OCI-LY1 (cell line): ENCODE results near the gene FZR1.
"Not testable (repeated sequence)": the region's sequence is repeated elsewhere in the genome, so short reads cannot be mapped to it uniquely, and the experiment has no call there.

Source experiments
- H2AFZ ChIP-seq: fragments of 200-600 bp; sonication (generic), shearing (Covaris generic); 2 replicates; pipeline ENCODE4 v1.6.0; 2014; ENCODE audit warnings: antibody characterized with exemption, mild to moderate bottlenecking, low read length
- H3F3A ChIP-seq: fragments of 200-600 bp; sonication (generic), shearing (Covaris generic); 2 replicates; pipeline ENCODE4 v1.6.0; 2014; ENCODE audit warnings: mild to moderate bottlenecking, antibody characterized with exemption, low read length, moderate library complexity; ENCODE audit not compliant: insufficient read depth
- H3K27ac ChIP-seq: fragments of 200-600 bp; sonication (generic); 2 replicates; pipeline ENCODE4 v1.5.1; 2014; ENCODE audit warnings: low read length, mixed run types, mild to moderate bottlenecking, low read depth; ENCODE audit not compliant: poor library complexity, severe bottlenecking
- H3K27me3 ChIP-seq: fragments of 200-600 bp; sonication (generic); 2 replicates; pipeline ENCODE4 v1.6.0; 2014; ENCODE audit warnings: antibody characterized with exemption, mild to moderate bottlenecking, low read length, moderate library complexity; ENCODE audit not compliant: insufficient read depth
- H3K36me3 ChIP-seq: fragments of 200-600 bp; sonication (generic); 2 replicates; pipeline ENCODE4 v1.6.1; 2014; ENCODE audit warnings: mild to moderate bottlenecking, antibody characterized with exemption, low read length, moderate library complexity, mixed read lengths; ENCODE audit not compliant: insufficient read depth
- H3K4me1 ChIP-seq: fragments of 200-600 bp; sonication (generic); 2 replicates; pipeline ENCODE4 v1.5.1; 2014; ENCODE audit warnings: mild to moderate bottlenecking, low read length, moderate library complexity; ENCODE audit not compliant: insufficient read depth, severe bottlenecking
- H3K4me2 ChIP-seq: fragments of 200-600 bp; sonication (generic), shearing (Covaris generic); 2 replicates; pipeline ENCODE4 v1.6.1; 2014; ENCODE audit warnings: low read length
- H3K4me3 ChIP-seq: fragments of 200-600 bp; sonication (generic); 2 replicates; pipeline ENCODE4 v1.5.1; 2014; ENCODE audit warnings: low read length, low read depth, mild to moderate bottlenecking, mixed read lengths; ENCODE audit not compliant: poor library complexity, severe bottlenecking
- H3K79me2 ChIP-seq: fragments of 200-600 bp; shearing (Covaris generic); 2 replicates; pipeline ENCODE4 v1.6.1; 2016; ENCODE audit warnings: mixed run types, low read length, mixed read lengths; ENCODE audit not compliant: insufficient read depth
- H3K9ac ChIP-seq: fragments of 200-600 bp; sonication (generic), shearing (Covaris generic); 2 replicates; pipeline ENCODE4 v1.6.1; 2014; ENCODE audit warnings: mild to moderate bottlenecking, low read length, mixed read lengths
- H3K9me2 ChIP-seq: fragments of 200-600 bp; sonication (generic), shearing (Covaris generic); 2 replicates; pipeline ENCODE4 v1.6.1; 2014; ENCODE audit warnings: low read depth, mild to moderate bottlenecking, low read length, mixed read lengths
- H3K9me3 ChIP-seq: fragments of 200-600 bp; shearing (Covaris generic); 2 replicates; pipeline ENCODE4 v1.6.1; 2014; ENCODE audit warnings: low read length, mixed read lengths
- H4K20me1 ChIP-seq: fragments of 200-600 bp; sonication (generic), shearing (Covaris generic); 2 replicates; pipeline ENCODE4 v1.6.0; 2016; ENCODE audit warnings: mild to moderate bottlenecking, low read length; ENCODE audit not compliant: insufficient read depth
- EZH2 ChIP-seq: fragments of 200-600 bp; sonication (generic), shearing (Covaris generic); IDR thresholded peaks from 2 replicates; pipeline ENCODE4 v1.8.0; 2017; ENCODE audit warnings: borderline replicate concordance, mixed run types, mild to moderate bottlenecking, antibody characterized with exemption, low read length, moderate library complexity, mixed read lengths
- TF ChIP-seq, protein P1 (sequence below): fragments of 200-600 bp; sonication (generic), shearing (Covaris generic); IDR thresholded peaks from 2 replicates; pipeline ENCODE4 v1.5.1; 2017; ENCODE audit warnings: mild to moderate bottlenecking, antibody characterized with exemption, low read length, moderate library complexity, mixed read lengths

The FZR1 gene

DNA sequence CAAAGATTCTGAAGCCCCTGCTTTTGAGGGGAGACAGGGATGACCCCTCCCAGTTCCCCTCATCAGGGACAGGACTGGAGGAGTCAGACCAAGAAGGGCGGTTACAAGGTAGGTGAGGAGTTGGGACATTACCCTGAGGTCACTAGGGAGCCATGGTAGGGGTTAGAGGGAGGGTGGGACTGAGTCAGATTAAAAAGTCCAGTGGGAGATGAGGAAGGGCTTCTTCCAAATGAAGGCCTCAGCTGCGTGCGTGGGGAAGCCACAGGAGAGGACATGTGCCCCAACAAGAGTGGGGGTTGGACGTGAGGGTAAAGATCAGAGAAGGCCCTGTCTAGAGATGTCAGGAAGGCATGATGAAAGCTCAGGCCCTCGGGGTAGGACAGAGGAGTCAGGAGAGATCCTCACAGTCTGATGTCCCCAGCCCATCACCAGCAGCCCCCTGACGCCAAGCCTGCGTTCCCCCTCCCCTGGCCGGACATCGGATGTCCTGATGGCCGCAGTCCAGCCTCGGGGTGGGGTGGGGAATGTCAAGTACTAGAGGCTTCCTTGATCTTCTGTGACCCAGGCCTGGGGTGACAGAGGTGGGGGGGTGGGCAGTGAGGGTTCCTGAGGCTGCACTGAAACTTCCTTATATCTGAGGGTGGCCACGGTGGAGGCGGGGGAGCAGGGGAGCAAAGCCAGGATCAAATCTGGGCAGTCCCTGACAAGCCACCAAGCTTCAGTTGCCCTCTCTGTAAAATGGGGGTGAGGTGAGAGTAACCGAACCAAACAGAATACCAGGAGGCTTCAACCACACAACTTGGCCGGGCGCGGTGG, 57.8 kb downstream of the FZR1 start:
- Histone ChIP-seq H3K9me3 (no peaks in the 10 kb centered on the region), H3K36me3 (no peaks in the 10 kb centered on the region), H3K9ac (no peak overlapping the region), H3K4me2 (no peak overlapping the region), H3K27me3 (peaks cover 4% of the 10 kb centered on the region; the same call in 1 of the 2 replicates), H2AFZ (no peak overlapping the region), H3K4me1 (no peaks in the 10 kb centered on the region), H3K27ac (no peak overlapping the region), H3F3A (no peaks in the 10 kb centered on the region), H3K9me2 (no peaks in the 10 kb centered on the region), H3K79me2 (no peaks in the 10 kb centered on the region), H4K20me1 (no peaks in the 10 kb centered on the region), H3K4me3 (no peak overlapping the region)
- TF ChIP-seq EZH2 = no peak
- TF ChIP-seq, protein P1, sequence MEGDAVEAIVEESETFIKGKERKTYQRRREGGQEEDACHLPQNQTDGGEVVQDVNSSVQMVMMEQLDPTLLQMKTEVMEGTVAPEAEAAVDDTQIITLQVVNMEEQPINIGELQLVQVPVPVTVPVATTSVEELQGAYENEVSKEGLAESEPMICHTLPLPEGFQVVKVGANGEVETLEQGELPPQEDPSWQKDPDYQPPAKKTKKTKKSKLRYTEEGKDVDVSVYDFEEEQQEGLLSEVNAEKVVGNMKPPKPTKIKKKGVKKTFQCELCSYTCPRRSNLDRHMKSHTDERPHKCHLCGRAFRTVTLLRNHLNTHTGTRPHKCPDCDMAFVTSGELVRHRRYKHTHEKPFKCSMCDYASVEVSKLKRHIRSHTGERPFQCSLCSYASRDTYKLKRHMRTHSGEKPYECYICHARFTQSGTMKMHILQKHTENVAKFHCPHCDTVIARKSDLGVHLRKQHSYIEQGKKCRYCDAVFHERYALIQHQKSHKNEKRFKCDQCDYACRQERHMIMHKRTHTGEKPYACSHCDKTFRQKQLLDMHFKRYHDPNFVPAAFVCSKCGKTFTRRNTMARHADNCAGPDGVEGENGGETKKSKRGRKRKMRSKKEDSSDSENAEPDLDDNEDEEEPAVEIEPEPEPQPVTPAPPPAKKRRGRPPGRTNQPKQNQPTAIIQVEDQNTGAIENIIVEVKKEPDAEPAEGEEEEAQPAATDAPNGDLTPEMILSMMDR = no peak

DNA sequence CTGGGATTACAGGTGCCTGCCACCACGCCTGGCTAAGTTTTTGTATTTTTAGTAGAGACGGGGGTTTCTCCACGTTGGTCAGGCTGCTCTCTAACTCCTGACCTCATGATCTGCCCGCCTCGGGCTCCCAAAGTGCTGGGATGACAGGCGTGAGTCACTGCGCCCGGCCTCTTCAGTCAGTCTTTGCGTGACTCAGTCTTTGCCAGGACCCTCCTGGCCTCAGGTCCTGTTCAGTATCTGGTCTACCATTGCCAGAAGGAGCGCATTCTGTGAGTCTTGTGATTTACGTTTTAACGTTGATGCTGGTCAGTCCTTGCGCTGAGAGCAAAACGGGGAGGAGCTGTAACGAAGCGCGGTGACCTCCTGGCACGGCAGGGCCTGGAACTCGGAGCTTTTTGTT, 59.0 kb downstream of the FZR1 start:
- H3K36me3 ChIP-seq = no peaks in the 10 kb centered on the region
- H3K4me2 ChIP-seq = no peak overlapping the region

DNA sequence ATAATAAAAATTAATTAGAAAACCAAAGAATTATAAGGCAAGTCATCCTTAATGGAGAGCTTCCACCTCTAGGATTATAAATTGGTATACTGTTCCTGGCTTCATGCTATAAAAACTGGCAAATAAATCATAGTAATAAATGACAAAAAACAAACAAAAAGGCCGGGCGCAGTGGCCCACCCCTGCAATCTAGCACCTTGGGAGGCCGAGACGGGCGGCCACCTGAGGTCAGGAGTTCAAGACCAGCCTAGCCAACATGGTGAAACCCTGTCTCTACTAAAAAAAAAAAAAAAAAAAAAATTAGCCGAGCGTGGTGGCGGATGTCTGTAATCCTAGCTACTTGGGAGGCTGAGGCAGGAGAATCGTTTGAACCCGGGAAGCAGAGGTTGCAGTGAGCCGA, 63.9 kb downstream of the FZR1 start:
- H3K79me2 ChIP-seq, H3F3A ChIP-seq, H3K9me3 ChIP-seq, H3K4me3 ChIP-seq, H3K9ac ChIP-seq, H4K20me1 ChIP-seq, H3K36me3 ChIP-seq, H3K4me1 ChIP-seq, H2AFZ ChIP-seq, H3K9me2 ChIP-seq, H3K27ac ChIP-seq, H3K4me2 ChIP-seq, H3K27me3 ChIP-seq: not testable (repeated sequence)

More for the DNA sequence above, 59.0 kb downstream of the FZR1 start:
- no peak overlapping the region for H3K4me3 ChIP-seq
- no peaks in the 10 kb centered on the region for H3F3A ChIP-seq
- no peak overlapping the region for H3K9ac ChIP-seq
- no peaks in the 10 kb centered on the region for H4K20me1 ChIP-seq
- no peak overlapping the region for H2AFZ ChIP-seq
- no peaks in the 10 kb centered on the region for H3K9me2 ChIP-seq
- no peak for TF ChIP-seq EZH2
- TF ChIP-seq, protein P1 = no peak
- peaks cover 6% of the 10 kb centered on the region; the same call in 1 of the 2 replicates for H3K27me3 ChIP-seq
- no peaks in the 10 kb centered on the region for H3K9me3 ChIP-seq
- no peaks in the 10 kb centered on the region for H3K4me1 ChIP-seq
- no peak overlapping the region for H3K27ac ChIP-seq
- no peaks in the 10 kb centered on the region for H3K79me2 ChIP-seq

DNA sequence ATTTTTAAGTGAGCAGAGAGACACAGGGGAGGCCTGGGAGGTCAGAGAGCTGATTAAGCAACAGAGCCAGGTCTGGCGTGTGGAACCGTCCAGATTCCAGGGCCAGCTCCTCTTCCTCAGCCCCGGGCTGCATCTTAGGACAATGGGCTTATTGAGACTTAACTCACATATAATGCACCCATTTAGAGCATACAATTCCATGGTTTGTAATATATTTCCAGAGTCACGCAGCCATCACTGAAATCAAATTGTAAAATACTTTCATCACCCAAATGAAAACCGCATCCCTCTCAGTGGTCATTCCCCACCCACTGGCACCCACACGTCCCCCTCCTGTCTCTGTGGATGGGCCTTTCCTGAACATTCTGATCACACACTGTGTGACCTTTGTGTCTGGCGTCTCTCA, 64.5 kb downstream of the FZR1 start:
- H3K4me3 ChIP-seq = no peak overlapping the region

More for the DNA sequence above, 64.5 kb downstream of the FZR1 start:
- Histone ChIP-seq H2AFZ (no peak overlapping the region), H3K4me1 (peaks cover 8% of the 10 kb centered on the region), H3K9me3 (no peaks in the 10 kb centered on the region), H4K20me1 (no peaks in the 10 kb centered on the region), H3K79me2 (no peaks in the 10 kb centered on the region), H3K9me2 (no peaks in the 10 kb centered on the region), H3K36me3 (peaks cover 11% of the 10 kb centered on the region), H3K9ac (no peak overlapping the region), H3F3A (0 out of 2 replicates have a peak, but pooled peaks cover 3% of the 10 kb centered on the region), H3K4me2 (no peak overlapping the region), H3K27me3 (peaks cover 6% of the 10 kb centered on the region; the same call in 1 of the 2 replicates), H3K27ac (no peak overlapping the region)
- TF ChIP-seq EZH2 = no peak
- TF ChIP-seq, protein P1 = no peak
